Endothelial cell of umbilical vein (primary cell): ENCODE data around the gene NRDE2. TPM values are rescaled to one million over a fixed set of nuclear protein-coding genes. Genes with fewer than 3 reads are reported as not detected.

Experiments used
- BruUV-seq: library from RNA; stranded (reverse); fragments of 400-500 nt; replicated peaks from 2 replicates; lab custom pipeline; 2021; lab: Mats Ljungman, UMichigan
- CTCF ChIA-PET: fragments of 300-600, 350-600 bp; sonication (Branson Sonifier 250); formaldehyde crosslinking; loops from one replicate; lab custom pipeline; 2021; ENCODE audit warnings: antibody characterized with exemption, inconsistent platforms; lab: Charles Lee
- POLR2A ChIA-PET: fragments of 300-600, 350-600 bp; sonication (Branson Sonifier 250); formaldehyde crosslinking; loops from one replicate; lab custom pipeline; 2021; ENCODE audit warnings: antibody characterized with exemption, inconsistent platforms; lab: Charles Lee
- DNase-seq: peaks from one replicate; pipeline ENCODE4 v3.0.0-alpha.2; 2011; ENCODE audit warnings: low read depth, low spot score
- FAIRE-seq: peaks from 2 replicates; lab custom pipeline; 2011; peaks lifted over from hg19 to GRCh38; lab: Jason Lieb, UNC
- H2AFZ ChIP-seq: 2 replicates; pipeline ENCODE4 v1.6.0; 2012; ENCODE audit warnings: low read depth, low read length, control low read depth, inconsistent platforms
- H3K27ac ChIP-seq: 2 replicates; pipeline ENCODE4 v1.5.1; 2011; ENCODE audit warnings: low read depth, mild to moderate bottlenecking, control low read depth, low read length, moderate library complexity; ENCODE audit not compliant: insufficient read depth
- H3K27me3 ChIP-seq, 2 experiments: 2 replicates each; pipeline versions ENCODE4 v1.6.0 to v1.6.1; 2011; ENCODE audit warnings: low read length in 2 of 2, mixed read lengths in 1 of 2; ENCODE audit not compliant: control insufficient read depth in 2 of 2, insufficient read depth in 2 of 2
- H3K36me3 ChIP-seq, 2 experiments: 2 replicates in 1 of 2; 3 replicates in 1 of 2; pipeline ENCODE4 v1.5.1; 2011; ENCODE audit warnings: low read length in 2 of 2, mild to moderate bottlenecking in 1 of 2, moderate library complexity in 1 of 2; ENCODE audit not compliant: control insufficient read depth in 2 of 2, insufficient read depth in 2 of 2; ENCODE audit errors: extremely low read depth in 1 of 2
- H3K4me1 ChIP-seq: 3 replicates; pipeline ENCODE4 v1.5.1; 2011; ENCODE audit warnings: mild to moderate bottlenecking, low read length; ENCODE audit not compliant: control insufficient read depth, insufficient read depth; ENCODE audit errors: extremely low read depth
- H3K4me2 ChIP-seq: 2 replicates; pipeline ENCODE4 v1.6.1; 2011; ENCODE audit warnings: low read length, control low read depth, mixed read lengths; ENCODE audit not compliant: insufficient read depth
- H3K4me3 ChIP-seq, 3 experiments: fragments of 200-600 bp in 1 of 3; sonication (generic), shearing (Covaris generic) in 1 of 3; replicated peaks in 1 of 3; 2 replicates each; pipeline ENCODE4 v1.5.1; 2011 to 2016; ENCODE audit warnings: control low read depth in 3 of 3, low read length in 3 of 3, mild to moderate bottlenecking in 2 of 3, inconsistent platforms in 1 of 3, low read depth in 1 of 3, moderate library complexity in 1 of 3; ENCODE audit not compliant: insufficient read depth in 1 of 3
- H3K79me2 ChIP-seq: 2 replicates; pipeline ENCODE4 v1.6.0; 2012; ENCODE audit warnings: low read length, inconsistent platforms; ENCODE audit not compliant: control insufficient read depth, insufficient read depth
- H3K9ac ChIP-seq: replicated peaks from 2 replicates; pipeline ENCODE3; 2011; ENCODE audit warnings: low read length, control low read depth; ENCODE audit not compliant: insufficient read depth; ENCODE audit errors: extremely low read depth
- H3K9me1 ChIP-seq: replicated peaks from 3 replicates; pipeline ENCODE4 v1.6.0; 2011; ENCODE audit warnings: mild to moderate bottlenecking, low read length; ENCODE audit not compliant: control insufficient read depth, insufficient read depth; ENCODE audit errors: extremely low read depth
- H3K9me3 ChIP-seq: replicated peaks from 2 replicates; pipeline ENCODE4 v1.5.1; 2012; ENCODE audit warnings: low read length, inconsistent platforms; ENCODE audit not compliant: control insufficient read depth, insufficient read depth
- H4K20me1 ChIP-seq: replicated peaks from 2 replicates; pipeline ENCODE3; 2011; ENCODE audit warnings: mild to moderate bottlenecking, low read length; ENCODE audit not compliant: control insufficient read depth, insufficient read depth; ENCODE audit errors: extremely low read depth
- CTCF ChIP-seq, 2 donors: IDR thresholded peaks; 1 replicate in 1 of 2; 2 replicates in 1 of 2; pipeline ENCODE4 v1.5.1; 2011; ENCODE audit warnings: low read length in 2 of 2, mild to moderate bottlenecking in 2 of 2, moderate library complexity in 2 of 2, control low read depth in 1 of 2, inconsistent platforms in 1 of 2, low read depth in 1 of 2; ENCODE audit not compliant: insufficient read depth in 1 of 2; ENCODE audit errors: extremely low read depth in 1 of 2
- EZH2 ChIP-seq: IDR thresholded peaks from 2 replicates; pipeline ENCODE4 v1.6.1; 2012; ENCODE audit warnings: borderline replicate concordance, low read depth, mild to moderate bottlenecking, moderate library complexity, low read length, inconsistent platforms; ENCODE audit not compliant: severe bottlenecking
- FOS ChIP-seq: IDR thresholded peaks from 2 replicates; pipeline ENCODE4 v1.6.1; 2011; ENCODE audit warnings: mild to moderate bottlenecking, low read length, moderate library complexity, borderline replicate concordance; ENCODE audit not compliant: insufficient read depth
- GATA2 ChIP-seq: IDR thresholded peaks from 2 replicates; pipeline ENCODE4 v1.7.0; 2011; ENCODE audit warnings: low read depth, mild to moderate bottlenecking, moderate library complexity, mixed read lengths, low read length; ENCODE audit not compliant: insufficient read length, insufficient read depth
- JUN ChIP-seq: IDR thresholded peaks from 2 replicates; pipeline ENCODE4 v1.6.1; 2011; ENCODE audit warnings: borderline replicate concordance, low read depth; ENCODE audit not compliant: insufficient read length, insufficient read depth
- MAX ChIP-seq: IDR thresholded peaks from 2 replicates; pipeline ENCODE4 v1.6.1; 2011; ENCODE audit not compliant: insufficient read depth, insufficient read length
- MYC ChIP-seq: IDR thresholded peaks from one replicate; pipeline ENCODE4 v1.6.1; 2011; ENCODE audit warnings: mild to moderate bottlenecking, low read depth, low read length
- POLR2A ChIP-seq: IDR thresholded peaks from 2 replicates; pipeline ENCODE4 v1.6.1; 2012; ENCODE audit warnings: low read depth, mild to moderate bottlenecking, control low read depth, low read length
- POLR2AphosphoS5 ChIP-seq: IDR thresholded peaks from 2 replicates; pipeline ENCODE4 v1.6.1; 2012; ENCODE audit warnings: low read depth, mild to moderate bottlenecking, control low read depth, low read length, moderate library complexity; ENCODE audit not compliant: insufficient read depth
- dilution Hi-C: fragments of 300-500 bp; cut with MboI; formaldehyde crosslinking; loops from one replicate; pipeline ENCODE4 v1.15.0; 2019; ENCODE audit warnings: low sequenced_read_pairs; ENCODE audit not compliant: extremely low pct_ligation_motif_present
- intact Hi-C: fragments of 100-400 bp; cut with micrococcal nuclease; formaldehyde crosslinking; loops from one replicate; pipeline ENCODE4 v1.10.0; 2022
- polyA plus RNA-seq, 4 experiments: library from polyadenylated mRNA; depleted of rRNA in 3 of 4; stranded (reverse) in 3 of 4; unstranded in 1 of 4; fragments of >200 nt; gene quantifications; 2 replicates each; pipeline versions ENCODE4 v1.2.1 to v1.2.3, GENCODE V29; 2011 to 2012; ENCODE audit warnings: missing spikeins in 1 of 4
- total RNA-seq: library from RNA; stranded (reverse); gene quantifications from 2 replicates; pipeline ENCODE4 v1.2.3, GENCODE V29; 2021

NRDE2 gene
- total and polyA plus RNA-seq, 2 donors (not counting 3 experiments of a cell fraction or from before 2014, with no cell fraction given), result 8.5 to 22.1 TPM

- Histone ChIP-seq H3K36me3 (peaks cover 12% of the 10 kb centered on the region in 2 experiments), H2AFZ (no peak overlapping the region), H4K20me1 (no peaks in the 10 kb centered on the region), H3K27ac (no peak overlapping the region), H3K4me2 (no peak overlapping the region), H3K9ac (no peak overlapping the region), H3K4me3 (no peak overlapping the region), H3K9me3 (no peaks in the 10 kb centered on the region), H3K27me3 (no peaks in the 10 kb centered on the region), H3K79me2 (peaks cover 2% of the 10 kb centered on the region), H3K4me1 (peaks cover 35% of the 10 kb centered on the region), H3K9me1 (no peaks in the 10 kb centered on the region)
- intact Hi-C loops (no loop called here), dilution Hi-C loops (no loop called here)
- POLR2A ChIA-PET, result no interaction called here
- CTCF ChIA-PET, result interaction anchor here (1.9 kb wide), 1 partner anchor 12 kb away, joined by 5 read pairs; no protein-coding TSS in a partner anchor
- TF ChIP-seq CTCF (IDR thresholded peaks at IDR 0.05; ENCODE audit: extremely low read depth in 1 of 2, insufficient read depth in 1 of 2, low read depth in 1 of 2, low read length in 2 of 2) (no peak), MYC (no peak), JUN (no peak), MAX (no peak), EZH2 (no peak), POLR2A (no peak), POLR2AphosphoS5 (no peak), FOS (no peak), GATA2 (no peak)
- FAIRE-seq, result no peak
- DNase-seq, result no peak
- no TSS peak for BruUV-seq
These were observed 54.1 kb downstream of the NRDE2 start for GRCh38 chr14:90277581-90278198.
